NCI-H2107 treated with DMSO at 0.1 percent for 48 hours (cell line): ENCODE data around the gene TAS2R8.

ENCODE experiments used
- DNase-seq: peaks from one replicate; lab custom pipeline; 2025; ENCODE audit not compliant: unreplicated experiment; lab: John Stamatoyannopoulos, UW

The TAS2R8 gene

GRCh38 chr12:10756194-10756593 lies 50.9 kb downstream of the TAS2R8 start:
- no peak for DNase-seq
